Stimulated activated CD8-positive, alpha-beta memory T cell treated with anti-CD3 and anti-CD28 coated beads, Interleukin-7, amount 100 ng/mL, for 48 hours (primary cell): ENCODE data around the gene FLACC1.
A peak's percentile ranks its signal among the peaks of the same experiment; 100 is the strongest.

Experiments
- DNase-seq, 2 donors: peaks; one replicate each; pipeline ENCODE4 v3.0.0-alpha.2; 2020; ENCODE audit warnings: low read depth in 1 of 2; ENCODE audit errors: extremely low read depth in 1 of 2

Gene FLACC1

GRCh38 chr2:201280191-201281040 is 76.7 kb downstream of the FLACC1 start:
- no peak for DNase-seq

DNA sequence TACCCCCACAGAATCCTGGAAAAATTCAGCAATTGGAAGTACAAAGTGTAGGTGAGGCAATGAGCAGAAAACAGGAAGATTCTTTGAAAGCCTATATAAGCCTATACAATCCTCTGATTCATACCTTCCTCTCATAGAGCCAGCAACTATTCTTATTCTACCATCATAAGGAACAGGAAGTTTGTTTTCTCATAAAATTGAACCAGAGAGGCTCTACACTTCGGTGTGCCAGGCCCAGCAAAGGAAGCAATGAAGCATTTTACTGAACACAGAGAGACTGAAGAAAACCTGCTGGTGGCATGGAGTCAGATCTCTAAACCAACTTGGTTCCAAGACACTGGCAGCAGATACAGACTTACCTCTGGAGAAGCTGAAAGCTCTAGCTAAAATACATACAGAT is 78.1 kb downstream of the FLACC1 start:
- DNase-seq, result no peak

- DNase-seq, result no peak
These were observed 80.6 kb downstream of the FLACC1 start for GRCh38 chr2:201276511-201276910.

- DNase-seq, result no peak
These were observed 81.2 kb downstream of the FLACC1 start for GRCh38 chr2:201275990-201276389.

DNA sequence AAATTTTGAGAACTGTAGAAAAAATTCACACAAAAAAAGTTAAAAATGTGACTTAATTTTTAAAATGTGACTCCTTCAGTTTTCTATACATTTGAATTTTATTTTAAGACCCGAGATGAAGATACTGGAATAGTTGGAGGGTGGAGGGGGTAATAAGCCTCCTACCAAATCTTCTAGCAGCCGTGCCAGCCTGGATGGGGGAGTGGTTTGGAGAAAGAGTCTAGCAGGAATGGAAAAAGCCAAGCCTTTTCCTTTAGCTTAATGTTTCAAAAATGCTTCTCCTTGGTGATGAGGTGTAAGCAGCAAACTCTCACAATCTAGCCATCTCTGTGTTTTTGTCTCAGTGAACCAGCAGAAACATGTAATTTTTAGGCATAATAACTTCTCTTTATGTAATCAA is 82.1 kb downstream of the FLACC1 start:
- no peak for DNase-seq

GRCh38 chr2:201273330-201273983 is 83.7 kb downstream of the FLACC1 start:
- DNase-seq, result no peak

DNA sequence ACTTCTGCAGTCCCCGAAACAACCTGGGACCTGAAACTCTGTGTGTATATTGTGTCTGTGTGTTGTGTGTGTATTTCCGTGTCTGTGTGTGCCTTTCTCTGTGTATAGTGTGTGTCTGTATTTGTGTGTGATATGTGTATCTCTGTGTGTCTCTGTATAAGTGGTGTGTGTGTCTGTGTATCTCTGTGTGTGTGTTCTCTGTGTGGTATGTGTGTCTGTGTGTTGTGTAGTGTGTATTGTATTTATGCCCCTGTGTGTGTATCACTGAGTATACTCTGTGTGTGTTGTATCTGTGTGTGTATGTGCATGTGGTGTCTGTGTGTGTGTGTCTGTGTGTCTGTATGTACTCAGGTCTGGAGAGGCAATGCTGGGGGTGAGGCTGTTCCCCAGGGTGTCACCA is 85.2 kb downstream of the FLACC1 start:
- no peak for DNase-seq

DNA sequence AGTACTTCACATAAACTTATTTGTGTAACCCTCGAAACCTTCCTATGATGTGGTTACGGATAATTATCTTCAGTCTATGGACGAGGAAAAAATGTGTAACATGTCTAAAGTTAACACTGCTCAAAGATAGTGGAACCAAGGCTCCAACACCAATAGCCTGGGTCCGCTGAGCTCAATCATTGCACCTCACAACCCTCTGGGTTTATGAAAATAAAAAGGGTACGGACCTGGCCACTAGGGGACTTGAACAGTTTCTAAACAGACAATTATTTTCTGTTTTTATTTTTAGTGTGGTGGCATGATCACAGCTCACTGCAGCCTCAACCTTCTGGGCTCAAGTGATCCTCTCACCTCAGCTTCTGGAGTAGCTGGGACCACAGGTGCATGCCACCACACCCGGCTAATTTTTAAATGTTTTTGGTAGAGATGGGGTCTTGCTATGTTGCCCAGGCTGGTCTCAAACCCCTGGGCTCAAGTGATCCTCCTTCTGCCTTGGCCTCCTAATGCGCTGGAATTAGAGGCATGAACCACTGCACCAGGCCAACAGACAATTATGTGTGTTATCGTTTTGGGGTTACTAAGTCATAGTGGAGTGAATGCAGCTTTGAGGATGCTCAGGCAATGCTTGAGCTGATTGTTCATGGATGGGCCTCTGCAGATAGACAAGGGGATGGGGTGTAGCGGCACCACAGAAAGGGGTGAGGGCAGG is 86.7 kb downstream of the FLACC1 start:
- no peak for DNase-seq

DNA sequence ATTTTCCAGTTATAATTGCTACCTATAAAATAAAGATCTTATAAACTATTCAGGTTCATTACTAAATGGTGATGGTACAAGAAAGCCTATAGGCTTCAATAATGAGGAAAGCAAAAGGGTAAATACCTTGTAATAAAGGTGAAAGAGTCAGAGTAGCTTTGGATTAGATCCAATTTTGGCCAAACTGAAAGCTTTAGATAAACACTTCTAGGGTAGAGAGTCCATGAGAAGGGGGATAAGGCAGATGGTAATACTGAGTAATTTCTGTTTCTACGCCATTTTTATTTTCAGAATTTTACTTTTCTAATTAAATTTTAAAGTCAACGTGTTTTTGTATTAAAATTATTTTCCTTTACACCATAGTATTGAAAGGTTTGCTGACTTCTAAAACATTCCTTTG is 87.4 kb downstream of the FLACC1 start:
- no peak for DNase-seq

DNA sequence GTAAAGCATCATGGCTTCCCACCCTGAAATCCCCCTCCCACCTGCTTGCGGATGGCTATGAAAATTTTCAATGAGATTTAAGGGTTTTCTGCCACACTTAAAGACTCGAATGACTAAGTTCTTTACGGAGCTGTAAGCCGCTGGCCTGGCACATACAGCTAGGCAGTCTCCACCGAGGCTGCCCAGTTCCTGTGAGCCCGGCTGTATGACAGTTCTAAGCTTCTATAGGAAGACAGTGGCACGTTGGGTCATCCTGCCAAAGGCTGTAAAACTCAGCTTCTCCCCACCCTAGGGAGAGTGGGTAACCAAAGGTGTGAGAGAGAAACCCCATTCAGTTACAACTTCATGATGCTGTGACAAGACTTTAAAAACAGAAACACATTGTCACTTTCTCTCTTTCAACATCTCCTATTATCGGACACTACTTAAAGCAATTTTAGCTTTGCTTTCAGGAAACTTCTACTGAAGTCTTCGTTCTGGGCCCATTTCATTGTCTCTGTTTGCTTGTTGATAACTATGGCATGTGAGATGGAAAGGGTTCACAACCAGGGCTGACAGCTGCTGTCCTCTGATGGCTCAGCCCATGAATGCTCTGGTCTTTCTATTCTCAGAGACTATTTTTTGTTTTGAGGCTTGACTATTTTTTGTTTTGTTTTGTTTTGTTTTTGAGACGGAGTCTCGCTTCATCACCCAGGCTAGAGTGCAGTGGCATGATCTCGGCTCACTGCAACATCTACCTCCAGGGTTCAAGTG is 89.7 kb downstream of the FLACC1 start:
- DNase-seq, result no peak

DNA sequence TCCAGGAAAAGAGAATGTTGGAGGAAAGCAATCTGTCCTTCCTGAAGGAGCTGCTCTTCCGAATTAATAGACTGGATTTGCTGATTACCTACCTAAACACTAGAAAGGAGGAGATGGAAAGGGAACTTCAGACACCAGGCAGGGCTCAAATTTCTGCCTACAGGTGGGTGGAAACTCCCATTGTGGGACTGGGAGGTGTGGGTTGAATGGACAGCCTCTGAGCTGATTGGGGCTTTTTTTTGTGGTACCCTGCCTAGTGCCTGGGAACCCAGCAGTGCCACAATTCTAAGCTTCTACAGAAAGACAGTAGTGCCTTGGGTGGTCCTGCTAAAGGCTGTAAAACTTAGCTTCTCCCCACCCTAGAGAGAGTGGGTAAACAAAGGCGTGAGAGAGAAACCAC is 90.5 kb downstream of the FLACC1 start:
- DNase-seq, result no peak

DNA sequence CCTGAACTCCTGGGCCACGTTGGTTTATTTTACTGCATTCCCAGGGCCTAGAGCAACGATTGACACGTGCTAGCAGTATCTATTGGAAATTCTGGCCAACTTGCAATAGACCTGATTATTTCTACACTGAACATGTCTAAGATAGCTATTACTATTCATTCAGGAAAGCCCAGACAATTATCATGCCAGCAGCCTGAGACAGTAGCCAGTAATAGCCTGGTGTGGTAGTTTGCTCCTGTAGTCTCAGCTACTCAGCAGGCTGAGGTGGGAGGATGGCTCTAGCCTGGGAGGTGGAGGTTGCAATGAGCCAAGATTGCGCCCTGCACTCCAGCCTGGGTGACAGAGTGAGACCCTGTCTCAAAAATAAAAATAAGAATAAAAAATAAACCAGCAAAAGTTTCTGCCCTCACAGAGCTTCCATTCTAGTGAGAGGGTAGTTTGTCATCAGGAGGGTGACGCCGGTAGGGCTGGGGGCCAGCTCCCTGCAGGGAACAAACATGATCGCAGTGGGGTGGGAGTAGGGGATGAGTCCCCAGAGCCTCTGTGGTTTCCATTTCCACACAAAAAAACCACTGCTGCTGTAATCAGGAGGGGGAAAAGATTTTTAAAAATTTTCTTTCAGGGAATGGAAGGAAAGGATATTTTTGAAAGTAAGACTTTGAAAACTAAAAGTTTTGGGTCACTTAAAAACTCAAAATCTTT is 92.5 kb downstream of the FLACC1 start:
- DNase-seq, result no peak

- DNase-seq, result no peak
These were observed 93.4 kb downstream of the FLACC1 start for GRCh38 chr2:201263779-201264178.

- no peak for DNase-seq
These were observed 94.4 kb downstream of the FLACC1 start for GRCh38 chr2:201262718-201263117.

GRCh38 chr2:201261906-201262305 is 95.2 kb downstream of the FLACC1 start:
- DNase-seq, result no peak

- peak in 1 of 2 donors; percentile 44 for DNase-seq
These were observed 95.7 kb downstream of the FLACC1 start for GRCh38 chr2:201261471-201261870.

GRCh38 chr2:201260302-201260800 is 96.8 kb downstream of the FLACC1 start, which contains the start of gene CASP8:
TSS of gene CASP8 (plus strand) at chr2:201260536. CDS start at chr2:201266487, 5,951 bp downstream.
- DNase-seq, result peak; percentile 27 to 39

GRCh38 chr2:201258666-201259615 is 98.2 kb downstream of the FLACC1 start:
- DNase-seq, result peak in 1 of 2 donors; percentile 16
